ENCODE results near the gene SHPK. TPM values are rescaled to one million over a fixed set of nuclear protein-coding genes. Genes with fewer than 3 reads are reported as not detected.

Gene SHPK
- polyA plus RNA-seq, 2 of the 4 experiments (the other 2 are of a cell fraction): 10.7 to 11.2 TPM

DNA sequence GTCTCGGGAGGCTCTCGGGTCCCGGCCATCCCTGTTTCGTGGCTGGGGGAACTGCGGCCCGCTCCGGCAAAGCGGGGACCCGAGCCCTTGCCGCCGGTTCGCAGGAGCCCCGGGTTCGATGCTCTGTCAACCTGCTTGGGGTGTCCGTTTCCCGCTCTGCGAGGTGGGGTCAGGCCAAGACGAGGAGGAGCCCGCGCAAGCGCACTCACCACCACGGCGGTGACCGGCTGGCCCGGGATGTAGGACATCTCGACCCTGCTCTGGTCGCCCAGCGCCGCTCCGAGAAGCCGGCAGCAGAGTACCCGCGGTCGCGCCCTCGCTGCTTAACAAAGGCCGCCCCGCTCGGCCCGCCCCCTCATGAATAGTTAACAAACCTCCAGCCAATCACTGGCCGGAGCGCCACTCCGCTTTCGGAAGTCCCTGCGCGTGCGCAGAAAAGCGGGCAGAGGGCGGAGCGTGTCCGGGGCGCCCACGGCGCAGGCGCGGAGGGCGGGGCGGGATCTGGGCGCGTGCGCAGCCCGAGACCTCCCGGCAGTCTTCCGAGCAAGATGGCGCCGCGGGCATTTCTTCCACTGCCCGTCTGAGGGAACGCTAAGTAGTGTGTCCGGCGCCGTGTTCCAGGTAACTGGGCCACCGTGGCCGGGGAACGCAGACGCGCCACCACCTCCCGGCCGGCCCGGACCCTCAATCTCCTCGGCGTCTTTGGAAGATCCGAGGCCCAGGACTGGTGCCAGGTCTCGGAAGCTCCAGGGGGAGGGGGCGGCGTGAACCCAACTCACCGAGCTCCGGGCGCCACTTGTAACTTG is 32.4 kb upstream of the SHPK start, which contains the start of the genes EMC6 and TAX1BP3:
TSS of gene EMC6 (plus strand) at position 534 of the 806 bp plus-strand sequence. CDS start 335 bp downstream, outside the sequence.
TSS of gene TAX1BP3 (minus strand) at position 300 of the 806 bp plus-strand sequence. CDS start at position 248, 52 bp downstream.
- ChIA-PET POLR2A (interaction anchor here (0.6 to 2.7 kb wide), 14 partner anchors 9 to 178 kb away, joined by 3 to 24 read pairs (median 5); partner anchors contain the start of genes CTNS, HASPIN, P2RX5 and SHPK), CTCF (interaction anchor here (0.7 to 4.1 kb wide), 6 partner anchors 8 to 133 kb away, joined by 3 to 19 read pairs (median 4); partner anchors contain the start of gene SHPK)
- peak within 1 kb of the TSS; percentile 82 for H3K4me3 ChIP-seq
- 3% methylated on average over 47 of the region's 89 CpGs for WGBS (ENCODE audit: missing lambda C conversion rate)
- FAIRE-seq (peak; percentile 95), ATAC-seq (peak; percentile 87 to 93), DNase-seq (ENCODE audit: low read depth in 1 of 2, low spot score in 1 of 2) (peak; percentile 99)
- peaks cover 25% of the 10 kb centered on the region for H3K4me1 ChIP-seq
- H3K27ac ChIP-seq: peak within 1 kb of the TSS; percentile 94
- H3K4me2 ChIP-seq: peak within 1 kb of the TSS; percentile 88
- no peaks in the 10 kb centered on the region for H3K9me3 ChIP-seq
- no peak for TF ChIP-seq KDM1A (IDR thresholded peaks at IDR 0.05; ENCODE audit: low read depth)
- no peak for TF ChIP-seq CBX8 (IDR thresholded peaks at IDR 0.05)
- peak; percentile 94 for TF ChIP-seq KDM5A (IDR thresholded peaks at IDR 0.05)
- no peak; the same call in 1 of the 2 replicates for TF ChIP-seq CHD4 (IDR thresholded peaks at IDR 0.05; ENCODE audit: borderline replicate concordance)
- no peak for TF ChIP-seq ZNF302 (CRISPR knock-in tag; IDR thresholded peaks at IDR 0.05)
- TF ChIP-seq EHF (CRISPR knock-in tag; IDR thresholded peaks at IDR 0.05): no peak
- TF ChIP-seq, protein P1, sequence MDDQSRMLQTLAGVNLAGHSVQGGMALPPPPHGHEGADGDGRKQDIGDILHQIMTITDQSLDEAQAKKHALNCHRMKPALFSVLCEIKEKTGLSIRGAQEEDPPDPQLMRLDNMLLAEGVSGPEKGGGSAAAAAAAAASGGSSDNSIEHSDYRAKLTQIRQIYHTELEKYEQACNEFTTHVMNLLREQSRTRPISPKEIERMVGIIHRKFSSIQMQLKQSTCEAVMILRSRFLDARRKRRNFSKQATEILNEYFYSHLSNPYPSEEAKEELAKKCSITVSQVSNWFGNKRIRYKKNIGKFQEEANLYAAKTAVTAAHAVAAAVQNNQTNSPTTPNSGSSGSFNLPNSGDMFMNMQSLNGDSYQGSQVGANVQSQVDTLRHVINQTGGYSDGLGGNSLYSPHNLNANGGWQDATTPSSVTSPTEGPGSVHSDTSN (IDR thresholded peaks at IDR 0.05): peak; percentile 70
- TF ChIP-seq EP300 (IDR thresholded peaks at IDR 0.05): no peak
- TF ChIP-seq FOSL2 (IDR thresholded peaks at IDR 0.05): no peak
- no peak for TF ChIP-seq FOSL2 (CRISPR knock-in tag; IDR thresholded peaks at IDR 0.05)
- TF ChIP-seq HDAC2 (IDR thresholded peaks at IDR 0.05): no peak
- no peak for TF ChIP-seq CBX2 (IDR thresholded peaks at IDR 0.05; ENCODE audit: borderline replicate concordance, low read depth)
- peak; percentile 98 for TF ChIP-seq POLR2A (IDR thresholded peaks at IDR 0.05; ENCODE audit: low read length)
- peak; percentile 86 for TF ChIP-seq TP53 (CRISPR knock-in tag; IDR thresholded peaks at IDR 0.05)
- TF ChIP-seq EHMT2 (IDR thresholded peaks at IDR 0.05; ENCODE audit: low read depth): no peak
- no peak for TF ChIP-seq NR3C1 (IDR thresholded peaks at IDR 0.05)
- peak; percentile 29; the same call in 1 of the 2 replicates for TF ChIP-seq RARB (CRISPR knock-in tag; IDR thresholded peaks at IDR 0.05)
- TF ChIP-seq RAD21 (conservative IDR thresholded peaks at IDR 0.05 in 1 of 2, IDR thresholded peaks at IDR 0.05 in 1 of 2): no peak
- TF ChIP-seq, protein P2, sequence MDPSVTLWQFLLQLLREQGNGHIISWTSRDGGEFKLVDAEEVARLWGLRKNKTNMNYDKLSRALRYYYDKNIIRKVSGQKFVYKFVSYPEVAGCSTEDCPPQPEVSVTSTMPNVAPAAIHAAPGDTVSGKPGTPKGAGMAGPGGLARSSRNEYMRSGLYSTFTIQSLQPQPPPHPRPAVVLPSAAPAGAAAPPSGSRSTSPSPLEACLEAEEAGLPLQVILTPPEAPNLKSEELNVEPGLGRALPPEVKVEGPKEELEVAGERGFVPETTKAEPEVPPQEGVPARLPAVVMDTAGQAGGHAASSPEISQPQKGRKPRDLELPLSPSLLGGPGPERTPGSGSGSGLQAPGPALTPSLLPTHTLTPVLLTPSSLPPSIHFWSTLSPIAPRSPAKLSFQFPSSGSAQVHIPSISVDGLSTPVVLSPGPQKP (IDR thresholded peaks at IDR 0.05; ENCODE audit: low read depth, low read length): no peak
- TF ChIP-seq FOXS1 (CRISPR knock-in tag; IDR thresholded peaks at IDR 0.05): no peak
- TF ChIP-seq GATA3 (IDR thresholded peaks at IDR 0.05; ENCODE audit: borderline replicate concordance): peak; percentile 35
- TF ChIP-seq HOXB13 (CRISPR knock-in tag; IDR thresholded peaks at IDR 0.05; ENCODE audit: low read depth): no peak
- TF ChIP-seq NFE2L2 (conservative IDR thresholded peaks at IDR 0.05; ENCODE audit: low read length): no peak
- no peak for TF ChIP-seq ZC3H11A (IDR thresholded peaks at IDR 0.05)
- TF ChIP-seq PHF8 (IDR thresholded peaks at IDR 0.05; ENCODE audit: borderline replicate concordance, low read depth): peak; percentile 89
- TF ChIP-seq, protein P3, sequence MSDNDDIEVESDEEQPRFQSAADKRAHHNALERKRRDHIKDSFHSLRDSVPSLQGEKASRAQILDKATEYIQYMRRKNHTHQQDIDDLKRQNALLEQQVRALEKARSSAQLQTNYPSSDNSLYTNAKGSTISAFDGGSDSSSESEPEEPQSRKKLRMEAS (IDR thresholded peaks at IDR 0.05): no peak
- TF ChIP-seq FOSB (CRISPR knock-in tag; IDR thresholded peaks at IDR 0.05): no peak
- no peak for TF ChIP-seq MAZ (IDR thresholded peaks at IDR 0.05; ENCODE audit: borderline replicate concordance, low read depth, low read length)
- no peak for TF ChIP-seq MAFK (IDR thresholded peaks at IDR 0.05; ENCODE audit: partially characterized antibody)
- TF ChIP-seq, protein P4, sequence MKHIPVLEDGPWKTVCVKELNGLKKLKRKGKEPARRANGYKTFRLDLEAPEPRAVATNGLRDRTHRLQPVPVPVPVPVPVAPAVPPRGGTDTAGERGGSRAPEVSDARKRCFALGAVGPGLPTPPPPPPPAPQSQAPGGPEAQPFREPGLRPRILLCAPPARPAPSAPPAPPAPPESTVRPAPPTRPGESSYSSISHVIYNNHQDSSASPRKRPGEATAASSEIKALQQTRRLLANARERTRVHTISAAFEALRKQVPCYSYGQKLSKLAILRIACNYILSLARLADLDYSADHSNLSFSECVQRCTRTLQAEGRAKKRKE (CRISPR knock-in tag; IDR thresholded peaks at IDR 0.05; ENCODE audit: low read depth): no peak
- no peak for TF ChIP-seq BHLHE40 (IDR thresholded peaks at IDR 0.05; ENCODE audit: low read depth, low read length)
- TF ChIP-seq ZFP36 (IDR thresholded peaks at IDR 0.05; ENCODE audit: borderline replicate concordance, partially characterized antibody): no peak
- TF ChIP-seq, protein P5, sequence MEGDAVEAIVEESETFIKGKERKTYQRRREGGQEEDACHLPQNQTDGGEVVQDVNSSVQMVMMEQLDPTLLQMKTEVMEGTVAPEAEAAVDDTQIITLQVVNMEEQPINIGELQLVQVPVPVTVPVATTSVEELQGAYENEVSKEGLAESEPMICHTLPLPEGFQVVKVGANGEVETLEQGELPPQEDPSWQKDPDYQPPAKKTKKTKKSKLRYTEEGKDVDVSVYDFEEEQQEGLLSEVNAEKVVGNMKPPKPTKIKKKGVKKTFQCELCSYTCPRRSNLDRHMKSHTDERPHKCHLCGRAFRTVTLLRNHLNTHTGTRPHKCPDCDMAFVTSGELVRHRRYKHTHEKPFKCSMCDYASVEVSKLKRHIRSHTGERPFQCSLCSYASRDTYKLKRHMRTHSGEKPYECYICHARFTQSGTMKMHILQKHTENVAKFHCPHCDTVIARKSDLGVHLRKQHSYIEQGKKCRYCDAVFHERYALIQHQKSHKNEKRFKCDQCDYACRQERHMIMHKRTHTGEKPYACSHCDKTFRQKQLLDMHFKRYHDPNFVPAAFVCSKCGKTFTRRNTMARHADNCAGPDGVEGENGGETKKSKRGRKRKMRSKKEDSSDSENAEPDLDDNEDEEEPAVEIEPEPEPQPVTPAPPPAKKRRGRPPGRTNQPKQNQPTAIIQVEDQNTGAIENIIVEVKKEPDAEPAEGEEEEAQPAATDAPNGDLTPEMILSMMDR (IDR thresholded peaks at IDR 0.05): no peak
- 0 out of 2 replicates have a peak, but pooled peaks have one; percentile 13 for TF ChIP-seq HOXB5 (CRISPR knock-in tag; IDR thresholded peaks at IDR 0.05)
- TF ChIP-seq MYC (IDR thresholded peaks at IDR 0.05; ENCODE audit: borderline replicate concordance, low read length): peak; percentile 38
- peak; percentile 85 to 96 for TF ChIP-seq JUN (IDR thresholded peaks at IDR 0.05)
- no peak for TF ChIP-seq NPAS2 (CRISPR knock-in tag; IDR thresholded peaks at IDR 0.05; ENCODE audit: borderline replicate concordance)
- no peak for TF ChIP-seq HOXA7 (CRISPR knock-in tag; IDR thresholded peaks at IDR 0.05)

All from A549 (cell line).